ENCODE data around the gene IL20RA.

DNA sequence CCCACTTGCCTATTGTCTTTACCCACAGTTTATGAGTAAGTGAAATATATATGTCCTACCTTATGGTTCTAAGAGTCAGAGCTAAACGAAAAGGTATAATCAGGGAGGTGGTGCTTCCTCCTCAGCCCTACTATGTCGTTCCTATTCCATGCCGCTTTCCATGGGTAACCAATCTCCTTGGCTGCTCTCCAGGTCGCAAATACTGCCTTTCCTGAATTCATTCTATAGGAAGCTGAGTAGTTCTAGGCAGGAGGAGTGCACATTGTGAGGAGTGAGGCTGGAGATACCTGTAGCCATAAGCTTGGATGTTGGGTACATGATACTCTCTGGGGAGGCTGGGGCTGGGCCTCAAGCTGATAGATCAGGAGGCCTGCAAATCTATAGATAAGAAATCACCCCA is 5.8 kb downstream of the IL20RA start:
- TF ChIP-seq POLR2A (IDR thresholded peaks at IDR 0.05) (no peak), CTCF (IDR thresholded peaks at IDR 0.05) (no peak), POLR2AphosphoS5 (IDR thresholded peaks at IDR 0.05) (no peak), EP300 (IDR thresholded peaks at IDR 0.05) (no peak)
